HUDEP-2 (cell line): ENCODE data around the gene LRRN2.
"Not testable (repeated sequence)": the region's sequence is repeated elsewhere in the genome, so short reads cannot be mapped to it uniquely, and the experiment has no call there.

Experiments used
- DNase-seq, 76 experiments: peaks; one replicate each; lab custom pipeline; 2025; ENCODE audit not compliant: unreplicated experiment in 76 of 76; lab: John Stamatoyannopoulos, UW

LRRN2 gene

GRCh38 chr1:204578867-204579664 lies 106.5 kb downstream of the LRRN2 start:
- DNase-seq, result no peak

- no peak for DNase-seq
These were observed 107.6 kb downstream of the LRRN2 start for GRCh38 chr1:204577794-204578478.

- DNase-seq, result no peak
These were observed 109.1 kb downstream of the LRRN2 start for GRCh38 chr1:204576422-204576821.

- DNase-seq, result no peak
These were observed 110.0 kb downstream of the LRRN2 start for GRCh38 chr1:204575221-204576190.

GRCh38 chr1:204574865-204575163 lies 110.7 kb downstream of the LRRN2 start:
- DNase-seq, result no peak

GRCh38 chr1:204574016-204574864 lies 111.3 kb downstream of the LRRN2 start:
- DNase-seq, result no peak

GRCh38 chr1:204572923-204573922 lies 112.3 kb downstream of the LRRN2 start:
- DNase-seq, result no peak

- DNase-seq, result no peak
These were observed 113.9 kb downstream of the LRRN2 start for GRCh38 chr1:204571631-204572030.

- no peak for DNase-seq
These were observed 114.4 kb downstream of the LRRN2 start for GRCh38 chr1:204571128-204571527.

GRCh38 chr1:204570021-204570420 lies 115.5 kb downstream of the LRRN2 start:
- not testable (repeated sequence) for DNase-seq

- no peak for DNase-seq
These were observed 116.1 kb downstream of the LRRN2 start for GRCh38 chr1:204569478-204569877.

- no peak for DNase-seq
These were observed 116.8 kb downstream of the LRRN2 start for GRCh38 chr1:204568576-204569315.
